NCI-H226 (cell line): ENCODE results near the gene XNDC1N.

Experiments
- DNase-seq: peaks from one replicate; pipeline ENCODE4 v3.0.0-alpha.2; 2015

Gene XNDC1N

GRCh38 chr11:71927820-71928736, at the start of gene XNDC1N:
XNDC1N (minus strand) TSS chr11:71928594; CDS start chr11:71923353, 5,241 bp downstream.
- peak; percentile 88 for DNase-seq

GRCh38 chr11:71977743-71978418, 49.5 kb upstream of the XNDC1N start:
- DNase-seq = no peak

- no peak for DNase-seq
Measured at GRCh38 chr11:71977090-71977489, 48.7 kb upstream of the XNDC1N start.

- DNase-seq = no peak
Measured at GRCh38 chr11:71976551-71976950, 48.2 kb upstream of the XNDC1N start.

- no peak for DNase-seq
Measured at GRCh38 chr11:71971680-71972079, 43.3 kb upstream of the XNDC1N start.

- no peak for DNase-seq
Measured at GRCh38 chr11:71964641-71965040, 36.2 kb upstream of the XNDC1N start.

- no peak for DNase-seq
Measured at GRCh38 chr11:71963468-71963867, 35.1 kb upstream of the XNDC1N start.

GRCh38 chr11:71962428-71963038, 34.1 kb upstream of the XNDC1N start:
- no peak for DNase-seq

GRCh38 chr11:71955898-71956456, 27.6 kb upstream of the XNDC1N start:
- no peak for DNase-seq

GRCh38 chr11:71951741-71952310, 23.4 kb upstream of the XNDC1N start:
- DNase-seq = no peak

GRCh38 chr11:71949034-71949433, 20.6 kb upstream of the XNDC1N start:
- no peak for DNase-seq

GRCh38 chr11:71948314-71949027, 20.1 kb upstream of the XNDC1N start:
- DNase-seq = peak; percentile 82

- DNase-seq = no peak
Measured at GRCh38 chr11:71947498-71947897, 19.1 kb upstream of the XNDC1N start.

- peak; percentile 40 for DNase-seq
Measured at GRCh38 chr11:71946144-71946571, 17.8 kb upstream of the XNDC1N start.

- no peak for DNase-seq
Measured at GRCh38 chr11:71940561-71941219, 12.3 kb upstream of the XNDC1N start.

GRCh38 chr11:71937826-71938225, 9.4 kb upstream of the XNDC1N start:
- no peak for DNase-seq

GRCh38 chr11:71936825-71937224, 8.4 kb upstream of the XNDC1N start:
- peak; percentile 33 for DNase-seq

GRCh38 chr11:71935338-71935925, 7.0 kb upstream of the XNDC1N start:
- no peak for DNase-seq

GRCh38 chr11:71934213-71934612, 5.8 kb upstream of the XNDC1N start:
- no peak for DNase-seq

- no peak for DNase-seq
Measured at GRCh38 chr11:71933141-71933933, 4.9 kb upstream of the XNDC1N start.
